HEK293 (cell line): ENCODE measurements around the gene LDLR.

Source experiments
- GLIS1 ChIP-seq: fragments of 450-650 bp; formaldehyde crosslinking; IDR thresholded peaks from 2 replicates; pipeline ENCODE4 v1.5.1; 2016; ENCODE audit warnings: missing biosample characterization, missing genetic modification characterization
- HOXA7 ChIP-seq: sonication (generic); formaldehyde crosslinking; IDR thresholded peaks from 2 replicates; pipeline ENCODE4 v1.8.1; 2022; ENCODE audit warnings: missing genetic modification reagents, borderline replicate concordance
- HOXD13 ChIP-seq: sonication (generic); formaldehyde crosslinking; IDR thresholded peaks from 2 replicates; pipeline ENCODE4 v1.8.0; 2022; ENCODE audit warnings: missing genetic modification reagents, borderline replicate concordance
- KLF9 ChIP-seq: fragments of 450-650 bp; formaldehyde crosslinking; IDR thresholded peaks from 2 replicates; pipeline ENCODE4 v1.5.1; 2016; ENCODE audit warnings: missing biosample characterization, missing genetic modification characterization, low read depth
- MEIS1 ChIP-seq: sonication (generic); formaldehyde crosslinking; IDR thresholded peaks from 2 replicates; pipeline ENCODE4 v1.8.1; 2022; ENCODE audit warnings: missing genetic modification reagents, mild to moderate bottlenecking, borderline replicate concordance
- MYNN ChIP-seq: fragments of 450-650 bp; formaldehyde crosslinking; IDR thresholded peaks from 2 replicates; pipeline ENCODE4 v1.5.1; 2016; ENCODE audit warnings: missing biosample characterization, missing genetic modification characterization, borderline replicate concordance
- PRDM1 ChIP-seq: fragments of 450-650 bp; formaldehyde crosslinking; IDR thresholded peaks from 2 replicates; pipeline ENCODE4; 2016; ENCODE audit warnings: missing biosample characterization, missing genetic modification characterization
- PRDM4 ChIP-seq: fragments of 450-650 bp; formaldehyde crosslinking; IDR thresholded peaks from 2 replicates; pipeline ENCODE4 v1.5.1; 2017; ENCODE audit warnings: missing biosample characterization, missing genetic modification characterization
- SCRT1 ChIP-seq: fragments of 450-650 bp; formaldehyde crosslinking; IDR thresholded peaks from 2 replicates; pipeline ENCODE4 v1.5.1; 2016; ENCODE audit warnings: missing biosample characterization, missing genetic modification characterization, borderline replicate concordance
- SETDB1 ChIP-seq: IDR thresholded peaks from one replicate; pipeline ENCODE4 v1.6.1; 2017; ENCODE audit warnings: mild to moderate bottlenecking, low read length, moderate library complexity, mixed read lengths; ENCODE audit not compliant: insufficient read length
- YY2 ChIP-seq: fragments of 450-650 bp; formaldehyde crosslinking; IDR thresholded peaks from 2 replicates; pipeline ENCODE4 v1.5.1; 2016; ENCODE audit warnings: missing biosample characterization, missing genetic modification characterization
- ZBTB1 ChIP-seq: fragments of 450-650 bp; formaldehyde crosslinking; IDR thresholded peaks from 2 replicates; pipeline ENCODE4 v1.5.1; 2016; ENCODE audit warnings: missing biosample characterization, missing genetic modification characterization
- ZFP37 ChIP-seq: fragments of 450-650 bp; formaldehyde crosslinking; IDR thresholded peaks from 2 replicates; pipeline ENCODE4 v1.5.1; 2016; ENCODE audit warnings: missing biosample characterization, missing genetic modification characterization
- ZNF121 ChIP-seq: fragments of 450-650 bp; formaldehyde crosslinking; IDR thresholded peaks from 2 replicates; pipeline ENCODE4 v1.5.1; 2016; ENCODE audit warnings: missing biosample characterization, missing genetic modification characterization
- ZNF16 ChIP-seq: fragments of 450-650 bp; formaldehyde crosslinking; IDR thresholded peaks from 2 replicates; pipeline ENCODE4 v1.5.1; 2016; ENCODE audit warnings: low read depth, missing biosample characterization, missing genetic modification characterization
- ZNF23 ChIP-seq: fragments of 450-650 bp; formaldehyde crosslinking; IDR thresholded peaks from 2 replicates; pipeline ENCODE4 v1.5.1; 2016; ENCODE audit warnings: missing biosample characterization, missing genetic modification characterization, borderline replicate concordance
- ZNF248 ChIP-seq: fragments of 450-650 bp; formaldehyde crosslinking; IDR thresholded peaks from 2 replicates; pipeline ENCODE4 v1.5.1; 2017; ENCODE audit warnings: missing biosample characterization, missing genetic modification characterization
- ZNF280D ChIP-seq: fragments of 450-650 bp; formaldehyde crosslinking; IDR thresholded peaks from 2 replicates; pipeline ENCODE4 v1.5.1; 2016; ENCODE audit warnings: missing biosample characterization, missing genetic modification characterization
- ZNF350 ChIP-seq: fragments of 450-650 bp; formaldehyde crosslinking; IDR thresholded peaks from 2 replicates; pipeline ENCODE4 v1.5.0; 2017; ENCODE audit warnings: missing biosample characterization, mild to moderate bottlenecking, missing genetic modification characterization
- ZNF391 ChIP-seq: fragments of 450-650 bp; formaldehyde crosslinking; IDR thresholded peaks from 2 replicates; pipeline ENCODE4 v1.5.1; 2016; ENCODE audit warnings: low read depth, missing biosample characterization, missing genetic modification characterization, borderline replicate concordance
- ZNF423 ChIP-seq: fragments of 450-650 bp; formaldehyde crosslinking; IDR thresholded peaks from 2 replicates; pipeline ENCODE4 v1.5.1; 2016; ENCODE audit warnings: missing biosample characterization, missing genetic modification characterization
- ZNF426 ChIP-seq: fragments of 450-650 bp; formaldehyde crosslinking; IDR thresholded peaks from 2 replicates; pipeline ENCODE4 v1.5.1; 2017; ENCODE audit warnings: missing biosample characterization, missing genetic modification characterization, mild to moderate bottlenecking, inconsistent platforms, moderate library complexity
- ZNF501 ChIP-seq: fragments of 450-650 bp; formaldehyde crosslinking; IDR thresholded peaks from 2 replicates; pipeline ENCODE4 v1.5.1; 2016; ENCODE audit warnings: missing biosample characterization, missing genetic modification characterization
- ZNF580 ChIP-seq: fragments of 450-650 bp; formaldehyde crosslinking; IDR thresholded peaks from 2 replicates; pipeline ENCODE4 v1.5.1; 2016; ENCODE audit warnings: missing biosample characterization, missing genetic modification characterization
- ZNF654 ChIP-seq: fragments of 450-650 bp; formaldehyde crosslinking; IDR thresholded peaks from 2 replicates; pipeline ENCODE4 v1.5.1; 2016; ENCODE audit warnings: low read depth, missing biosample characterization, missing genetic modification characterization
- ZNF776 ChIP-seq: fragments of 450-650 bp; formaldehyde crosslinking; IDR thresholded peaks from 2 replicates; pipeline ENCODE4 v1.5.0; 2017; ENCODE audit warnings: missing biosample characterization, missing genetic modification characterization, borderline replicate concordance
- ZNF837 ChIP-seq: fragments of 450-650 bp; formaldehyde crosslinking; IDR thresholded peaks from 2 replicates; pipeline ENCODE4 v1.5.1; 2016; ENCODE audit warnings: missing biosample characterization, missing genetic modification characterization
- ZXDB ChIP-seq: fragments of 450-650 bp; formaldehyde crosslinking; IDR thresholded peaks from 2 replicates; pipeline ENCODE4 v1.5.1; 2016; ENCODE audit warnings: missing biosample characterization, missing genetic modification characterization
- TF ChIP-seq, protein P1 (sequence below): fragments of 450-650 bp; formaldehyde crosslinking; IDR thresholded peaks from 2 replicates; pipeline ENCODE4 v1.5.1; 2016; ENCODE audit warnings: missing biosample characterization, missing genetic modification characterization
- TF ChIP-seq, protein P2 (sequence below): fragments of 450-650 bp; formaldehyde crosslinking; optimal IDR thresholded peaks from 2 replicates; pipeline ENCODE3; 2016; ENCODE audit warnings: missing biosample characterization, mild to moderate bottlenecking, missing genetic modification characterization

The LDLR gene

GRCh38 chr19:11155373-11156120, 66.3 kb downstream of the LDLR start, which contains the start of gene SPC24 (continued):
- peak; percentile 38; the same call in 1 of the 2 replicates for TF ChIP-seq PRDM4 (tag by site-specific recombination)
- peak; percentile 51; the same call in 1 of the 2 replicates for TF ChIP-seq ZNF280D (tag by site-specific recombination)
- TF ChIP-seq, protein P1, sequence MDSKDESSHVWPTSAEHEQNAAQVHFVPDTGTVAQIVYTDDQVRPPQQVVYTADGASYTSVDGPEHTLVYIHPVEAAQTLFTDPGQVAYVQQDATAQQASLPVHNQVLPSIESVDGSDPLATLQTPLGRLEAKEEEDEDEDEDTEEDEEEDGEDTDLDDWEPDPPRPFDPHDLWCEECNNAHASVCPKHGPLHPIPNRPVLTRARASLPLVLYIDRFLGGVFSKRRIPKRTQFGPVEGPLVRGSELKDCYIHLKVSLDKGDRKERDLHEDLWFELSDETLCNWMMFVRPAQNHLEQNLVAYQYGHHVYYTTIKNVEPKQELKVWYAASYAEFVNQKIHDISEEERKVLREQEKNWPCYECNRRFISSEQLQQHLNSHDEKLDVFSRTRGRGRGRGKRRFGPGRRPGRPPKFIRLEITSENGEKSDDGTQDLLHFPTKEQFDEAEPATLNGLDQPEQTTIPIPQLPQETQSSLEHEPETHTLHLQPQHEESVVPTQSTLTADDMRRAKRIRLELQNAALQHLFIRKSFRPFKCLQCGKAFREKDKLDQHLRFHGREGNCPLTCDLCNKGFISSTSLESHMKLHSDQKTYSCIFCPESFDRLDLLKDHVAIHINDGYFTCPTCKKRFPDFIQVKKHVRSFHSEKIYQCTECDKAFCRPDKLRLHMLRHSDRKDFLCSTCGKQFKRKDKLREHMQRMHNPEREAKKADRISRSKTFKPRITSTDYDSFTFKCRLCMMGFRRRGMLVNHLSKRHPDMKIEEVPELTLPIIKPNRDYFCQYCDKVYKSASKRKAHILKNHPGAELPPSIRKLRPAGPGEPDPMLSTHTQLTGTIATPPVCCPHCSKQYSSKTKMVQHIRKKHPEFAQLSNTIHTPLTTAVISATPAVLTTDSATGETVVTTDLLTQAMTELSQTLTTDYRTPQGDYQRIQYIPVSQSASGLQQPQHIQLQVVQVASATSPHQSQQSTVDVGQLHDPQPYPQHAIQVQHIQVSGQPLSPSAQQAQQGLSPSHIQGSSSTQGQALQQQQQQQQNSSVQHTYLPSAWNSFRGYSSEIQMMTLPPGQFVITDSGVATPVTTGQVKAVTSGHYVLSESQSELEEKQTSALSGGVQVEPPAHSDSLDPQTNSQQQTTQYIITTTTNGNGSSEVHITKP = peak; percentile 43; the same call in 1 of the 2 replicates
- no peak for TF ChIP-seq SCRT1 (tag by site-specific recombination)
- no peak for TF ChIP-seq HOXD13
- no peak for TF ChIP-seq ZBTB1 (tag by site-specific recombination)
- TF ChIP-seq ZNF248 (tag by site-specific recombination) = no peak
- TF ChIP-seq ZNF580 (tag by site-specific recombination) = peak; percentile 68
- TF ChIP-seq SETDB1 = no peak
- peak; percentile 70; the same call in 1 of the 2 replicates for TF ChIP-seq ZNF501 (tag by site-specific recombination)
- TF ChIP-seq HOXA7 (CRISPR knock-in tag) = no peak
- 0 out of 2 replicates have a peak, but pooled peaks have one; percentile 25 for TF ChIP-seq ZFP37
- peak; percentile 87 for TF ChIP-seq YY2
- TF ChIP-seq PRDM1 (tag by site-specific recombination) = no peak
- TF ChIP-seq ZNF391 (tag by site-specific recombination) = peak; percentile 94
- peak; percentile 79 for TF ChIP-seq GLIS1 (tag by site-specific recombination)
- no peak for TF ChIP-seq ZNF350 (tag by site-specific recombination)
- no peak for TF ChIP-seq ZNF654
- TF ChIP-seq ZNF16 (tag by site-specific recombination) = no peak
- TF ChIP-seq MEIS1 (CRISPR knock-in tag) = no peak
- TF ChIP-seq ZNF423 (tag by site-specific recombination) = no peak
- TF ChIP-seq KLF9 (tag by site-specific recombination) = peak; percentile 57
- peak; percentile 51; the same call in 1 of the 2 replicates for TF ChIP-seq ZNF837
- TF ChIP-seq, protein P2, sequence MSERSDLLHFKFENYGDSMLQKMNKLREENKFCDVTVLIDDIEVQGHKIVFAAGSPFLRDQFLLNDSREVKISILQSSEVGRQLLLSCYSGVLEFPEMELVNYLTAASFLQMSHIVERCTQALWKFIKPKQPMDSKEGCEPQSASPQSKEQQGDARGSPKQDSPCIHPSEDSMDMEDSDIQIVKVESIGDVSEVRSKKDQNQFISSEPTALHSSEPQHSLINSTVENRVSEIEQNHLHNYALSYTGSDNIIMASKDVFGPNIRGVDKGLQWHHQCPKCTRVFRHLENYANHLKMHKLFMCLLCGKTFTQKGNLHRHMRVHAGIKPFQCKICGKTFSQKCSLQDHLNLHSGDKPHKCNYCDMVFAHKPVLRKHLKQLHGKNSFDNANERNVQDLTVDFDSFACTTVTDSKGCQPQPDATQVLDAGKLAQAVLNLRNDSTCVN = peak; percentile 49
- no peak for TF ChIP-seq MYNN (tag by site-specific recombination)
- no peak for TF ChIP-seq ZNF776 (tag by site-specific recombination)
- no peak for TF ChIP-seq ZNF23 (tag by site-specific recombination)
- peak; percentile 79 for TF ChIP-seq ZXDB
- TF ChIP-seq ZNF121 (tag by site-specific recombination) = no peak
- no peak for TF ChIP-seq ZNF426 (tag by site-specific recombination)
